Hepatocyte (in vitro differentiated cells): ENCODE data around the gene CAPN13.

ENCODE experiments used
- CTCF ChIP-seq: fragments of 200-600 bp; sonication (generic); IDR thresholded peaks from 2 replicates; pipeline ENCODE4 v1.5.1; 2016; ENCODE audit warnings: antibody characterized with exemption, mild to moderate bottlenecking; ENCODE audit not compliant: poor library complexity
- EZH2 ChIP-seq: fragments of 200-600 bp; sonication (generic); IDR thresholded peaks from 2 replicates; pipeline ENCODE4 v1.6.1; 2016; ENCODE audit warnings: antibody characterized with exemption, mild to moderate bottlenecking, borderline replicate concordance

- TF ChIP-seq CTCF (no peak), EZH2 (no peak)
These were observed 44.0 kb downstream of the CAPN13 start for GRCh38 chr2:30763151-30763660.
